AG08396 (cell line): ENCODE data around the gene CDK2AP2.
"Not testable (repeated sequence)": the region's sequence is repeated elsewhere in the genome, so short reads cannot be mapped to it uniquely, and the experiment has no call there.

Experiments
- DNase-seq: peaks from one replicate; pipeline ENCODE4 v3.0.0; 2012; ENCODE audit warnings: low spot score, mixed read lengths

CDK2AP2 gene

DNA sequence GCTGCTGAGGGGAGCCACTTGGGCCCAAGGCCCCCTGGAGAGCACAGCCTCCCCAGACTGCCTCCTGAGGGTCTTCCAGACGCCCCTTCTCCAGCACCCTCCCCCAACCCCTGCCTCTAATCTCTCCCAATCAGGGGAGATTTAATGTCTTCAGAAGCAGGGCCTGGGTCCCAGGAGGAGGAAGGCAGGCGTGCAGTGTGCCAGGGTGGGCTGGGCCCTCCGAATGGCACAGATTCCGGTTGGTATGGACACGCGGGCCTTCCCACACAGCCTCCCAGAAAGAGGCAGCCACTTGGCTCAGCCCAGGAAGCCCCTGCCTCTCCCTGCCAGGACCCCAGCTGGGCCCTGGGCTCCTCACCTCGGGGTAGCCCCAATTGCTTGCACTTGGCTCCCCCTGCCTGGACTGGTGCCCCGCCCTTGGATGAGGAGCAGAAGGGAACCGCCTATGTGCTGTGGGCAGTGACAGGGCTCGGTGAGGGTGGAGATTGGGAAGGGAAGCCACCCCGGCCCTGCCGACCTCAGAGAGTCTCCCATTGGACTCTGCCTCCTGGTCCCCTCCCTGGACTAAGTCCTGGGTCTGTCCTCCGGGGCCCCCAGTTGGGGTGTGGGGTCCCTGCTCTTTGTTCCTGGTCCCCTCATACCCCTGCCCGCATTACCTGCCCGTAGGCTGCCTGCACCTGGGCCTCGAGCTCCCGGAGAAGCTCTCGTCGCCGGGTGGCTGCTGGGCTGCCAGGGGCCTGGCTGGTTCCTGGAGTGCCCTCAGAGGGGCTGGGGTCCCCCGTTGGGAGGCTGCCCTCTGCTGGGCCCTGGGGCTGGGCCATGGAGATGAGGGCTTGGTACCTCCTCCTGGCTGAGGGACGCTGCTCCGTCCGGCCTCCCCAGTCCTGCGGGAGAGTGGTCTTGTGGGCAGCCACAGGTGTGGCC lies 15.9 kb upstream of the CDK2AP2 start:
- no peak for DNase-seq

DNA sequence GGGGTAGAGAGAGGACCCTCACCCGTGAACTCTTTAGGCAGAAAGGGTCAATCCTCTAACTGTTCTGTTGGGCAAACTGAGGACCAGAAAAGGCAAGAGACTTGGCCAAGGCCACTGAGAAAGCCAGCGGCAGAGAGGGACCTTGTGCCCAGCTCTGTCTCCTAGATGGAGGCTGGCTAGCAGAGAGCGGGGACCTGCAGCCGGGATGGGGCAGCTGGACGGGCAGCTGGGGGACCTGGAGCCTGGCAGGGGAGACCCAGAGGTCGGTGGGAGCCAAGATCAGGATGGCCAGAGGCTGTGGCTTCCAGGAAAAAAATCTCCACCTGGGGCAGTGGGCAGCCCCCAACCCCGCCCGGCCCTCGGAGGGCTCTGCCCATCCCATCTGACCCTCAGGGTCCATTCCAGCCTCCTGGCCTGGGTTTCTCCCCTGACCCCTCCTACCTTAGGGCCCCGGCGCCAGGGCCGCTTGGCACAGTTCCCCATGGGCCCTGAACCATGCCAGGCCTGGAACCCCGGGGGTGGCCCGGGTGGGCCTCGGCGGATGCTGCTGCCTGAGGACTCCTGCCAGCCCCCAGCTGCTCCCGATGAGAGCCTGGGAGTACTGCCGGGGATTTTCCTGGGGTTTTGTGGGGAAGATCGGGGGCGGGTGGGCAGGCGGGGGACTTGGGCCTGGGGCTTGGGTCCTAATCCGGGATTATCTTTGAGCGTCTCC lies 15.0 kb upstream of the CDK2AP2 start, which contains the start of gene CABP2:
Gene CABP2, minus strand, starts transcription at position 603 of the 712 bp plus-strand sequence. Its CDS starts 120 bp downstream, at position 483.
- no peak for DNase-seq

DNA sequence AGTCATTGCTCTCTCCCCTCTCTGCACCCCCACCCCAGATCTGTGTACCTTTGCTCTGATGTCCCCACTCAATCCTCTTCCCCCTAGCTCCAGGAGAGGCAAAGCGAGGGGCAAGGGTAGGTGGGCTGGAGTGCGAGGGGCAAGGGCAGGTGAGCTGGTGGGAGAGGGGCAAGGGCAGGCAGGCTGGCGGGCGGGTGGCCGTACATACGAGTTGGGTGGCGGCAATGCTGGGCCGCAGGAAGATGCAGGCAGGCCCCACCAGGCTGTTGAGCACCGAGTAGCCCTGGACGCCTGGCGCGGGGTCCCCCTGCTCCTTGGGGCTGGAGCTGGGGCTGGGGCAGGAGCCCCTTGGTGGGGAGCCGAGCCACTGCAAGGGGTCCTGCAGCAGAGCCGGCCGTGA lies 14.4 kb upstream of the CDK2AP2 start:
- no peak for DNase-seq

DNA sequence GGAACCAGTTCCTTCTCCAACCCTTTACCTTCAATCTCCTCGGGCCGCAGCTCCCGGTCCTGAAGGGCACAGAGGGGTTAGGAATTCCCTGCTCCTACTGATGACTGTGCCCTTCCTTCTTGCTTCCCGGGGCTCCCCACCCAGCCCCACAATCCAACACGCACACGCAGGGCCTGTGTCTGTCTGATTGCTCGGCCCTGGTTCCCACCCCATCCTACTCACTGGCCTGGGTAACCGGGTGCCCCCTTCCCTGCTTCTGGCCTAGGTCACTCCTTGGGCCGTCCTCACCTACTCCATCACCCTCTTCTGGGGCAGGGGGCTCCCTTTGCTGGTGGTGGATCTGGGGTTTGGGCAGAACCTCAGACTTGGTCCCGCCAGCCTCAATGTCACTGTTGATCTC lies 14.0 kb upstream of the CDK2AP2 start:
- no peak for DNase-seq

DNA sequence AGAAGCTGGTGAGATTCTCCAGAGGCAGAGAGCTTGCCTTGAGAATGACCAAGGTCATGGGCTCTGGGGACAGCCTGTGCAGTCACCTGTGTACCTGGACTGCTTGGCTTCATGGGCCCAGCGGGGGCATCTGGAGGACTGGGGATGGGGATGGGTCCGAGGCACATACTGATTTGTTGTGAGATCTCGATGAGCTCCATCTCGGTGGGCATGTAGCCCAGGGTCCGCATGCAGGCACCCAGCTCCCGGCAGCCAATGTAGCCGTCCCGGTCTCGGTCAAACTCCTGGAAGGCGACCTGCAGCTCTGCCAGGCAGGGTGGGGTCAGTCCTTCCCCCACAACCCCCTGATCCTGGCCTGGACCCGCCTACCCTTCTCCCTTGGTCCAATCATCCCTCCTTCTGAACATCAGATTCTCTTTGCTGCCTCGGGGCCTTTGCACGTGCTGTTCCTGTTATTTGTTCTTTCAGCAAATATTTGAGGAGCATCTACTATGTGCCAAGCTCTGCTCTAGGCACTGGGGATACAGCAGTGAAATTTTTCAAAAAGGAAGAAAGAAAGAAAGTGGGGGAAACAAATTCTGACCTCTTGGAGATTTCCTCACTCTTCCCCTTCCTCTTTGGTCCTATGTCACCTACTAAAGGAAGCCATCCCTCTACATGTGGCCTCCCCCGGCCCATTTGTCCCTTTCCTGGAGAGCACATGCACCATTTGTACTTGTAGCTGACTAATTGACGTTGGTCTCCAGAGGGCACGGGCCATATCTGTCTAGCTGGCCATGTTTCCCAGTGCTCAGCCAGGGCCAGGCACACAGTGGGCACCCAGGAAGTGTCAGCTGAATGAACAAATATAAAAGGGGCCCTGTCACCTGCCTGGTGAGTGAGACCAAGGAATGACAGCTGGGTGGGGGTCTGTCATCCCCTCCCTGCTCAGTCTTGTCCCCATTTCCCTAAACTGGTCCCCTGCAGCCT lies 13.2 kb upstream of the CDK2AP2 start:
- DNase-seq, result no peak

DNA sequence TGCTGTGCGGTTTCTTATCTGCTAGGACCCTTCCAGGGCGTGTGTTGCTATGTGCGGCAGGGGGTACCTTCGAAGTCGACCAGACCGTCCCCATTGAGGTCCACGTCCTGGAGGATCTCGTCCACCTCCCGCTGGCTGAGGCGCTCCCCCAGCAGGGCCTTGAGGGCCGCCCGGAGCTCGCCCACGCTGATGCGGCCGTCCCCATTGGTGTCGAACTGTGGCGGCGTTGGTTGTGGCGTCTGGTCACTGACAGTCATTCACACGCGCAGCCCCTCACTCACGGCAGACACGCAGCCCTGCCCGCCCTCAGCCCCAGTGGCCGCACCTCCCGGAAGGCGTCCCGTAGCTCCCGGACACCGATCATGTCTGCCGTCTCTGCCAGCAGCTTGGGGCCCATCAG lies 11.8 kb upstream of the CDK2AP2 start:
- DNase-seq, result no peak

DNA sequence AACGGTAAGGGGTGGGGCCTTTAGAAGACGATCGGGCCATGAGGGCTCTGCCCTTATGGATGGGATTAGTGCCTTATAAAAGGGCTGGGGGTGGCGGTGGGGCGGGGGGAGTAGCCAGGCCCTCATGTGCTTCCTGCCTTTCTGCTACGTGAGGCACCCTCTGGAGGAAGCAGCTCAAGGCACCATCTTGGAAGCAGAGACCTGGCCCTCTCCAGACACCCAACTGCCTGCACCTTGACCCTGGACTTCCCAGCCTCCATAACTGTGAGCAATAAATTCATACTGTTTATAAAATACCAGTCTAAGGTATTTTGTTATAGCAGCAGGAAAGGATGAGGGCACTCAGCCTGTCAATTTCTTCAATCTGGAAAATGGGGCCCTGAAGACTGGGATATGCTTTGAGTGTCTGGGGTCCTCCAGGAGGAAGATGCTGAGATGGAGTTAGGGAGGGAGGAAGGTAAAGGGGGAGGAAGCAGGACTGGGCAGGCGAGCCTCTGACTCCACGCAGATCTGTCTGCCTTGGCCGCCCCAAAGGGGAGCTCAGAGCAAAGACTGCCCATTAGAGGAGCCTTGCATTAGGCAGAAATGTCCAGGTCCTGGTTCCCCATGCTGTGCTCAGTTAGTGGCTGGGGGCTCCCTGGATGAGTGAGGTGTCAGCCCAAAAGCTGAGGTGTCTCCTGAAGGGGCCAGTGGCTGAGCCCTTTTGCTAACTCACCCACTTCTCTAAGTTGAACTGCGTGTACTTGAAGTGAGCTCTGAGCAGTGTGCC lies 10.0 kb upstream of the CDK2AP2 start:
- no peak for DNase-seq

DNA sequence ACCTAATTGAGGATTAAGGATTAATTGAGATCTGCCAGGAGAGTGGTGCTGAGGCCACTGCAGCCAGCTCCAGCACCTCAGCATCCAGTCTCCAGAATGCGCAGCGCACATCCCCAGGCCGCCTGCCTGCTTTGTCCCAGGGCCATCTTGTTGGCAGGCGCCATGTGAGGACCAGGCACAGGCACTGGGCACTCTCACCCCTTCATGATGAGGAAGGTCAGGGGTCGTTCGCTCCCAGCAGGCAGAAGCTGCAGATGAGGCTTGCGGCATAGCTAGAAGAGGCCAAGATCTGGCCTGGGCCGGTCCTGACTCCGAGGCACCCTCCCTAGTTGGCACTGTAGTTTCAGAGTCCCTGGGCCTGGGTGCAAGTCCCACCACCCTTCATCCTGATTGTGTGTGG lies 8.8 kb upstream of the CDK2AP2 start:
- no peak for DNase-seq

DNA sequence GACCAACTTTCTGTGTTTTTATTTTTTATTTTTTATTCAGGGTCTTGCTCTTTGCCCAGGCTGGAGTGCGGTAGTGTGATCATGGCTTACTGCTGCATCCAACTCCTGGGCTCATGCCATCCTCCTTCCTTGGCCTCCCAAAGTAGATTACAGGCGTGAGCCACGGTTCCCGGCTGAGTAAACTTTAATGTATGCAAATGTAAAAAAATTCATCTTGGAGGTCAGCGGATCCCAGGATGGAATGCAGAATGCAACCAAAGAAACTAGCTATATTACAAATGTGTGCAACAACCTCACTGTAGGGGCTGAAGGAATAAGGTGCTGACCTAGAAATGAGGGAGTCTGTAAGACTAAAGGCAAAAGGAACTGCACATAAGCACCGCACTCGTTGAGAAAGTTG lies 6.2 kb upstream of the CDK2AP2 start:
- DNase-seq, result no peak

DNA sequence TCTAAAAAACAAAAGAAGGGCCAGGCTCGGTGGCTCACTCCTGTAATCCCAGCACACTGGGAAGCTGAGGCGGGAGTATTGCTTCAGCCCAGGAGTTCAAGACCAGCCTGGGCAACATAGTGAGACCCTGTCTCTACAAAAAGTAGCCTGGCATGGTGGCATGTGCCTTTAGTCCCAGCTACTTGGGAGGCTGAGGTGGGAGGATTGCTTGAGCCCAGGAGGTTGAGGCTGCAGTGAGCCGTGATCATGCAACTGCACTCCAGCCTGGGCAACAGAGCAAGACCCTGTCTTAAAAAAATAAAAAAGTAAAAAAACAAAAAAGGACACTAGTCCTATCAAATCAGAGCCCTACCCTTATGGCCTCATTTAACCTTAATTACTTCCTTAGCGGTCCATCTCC lies 3.6 kb upstream of the CDK2AP2 start:
- not testable (repeated sequence) for DNase-seq

DNA sequence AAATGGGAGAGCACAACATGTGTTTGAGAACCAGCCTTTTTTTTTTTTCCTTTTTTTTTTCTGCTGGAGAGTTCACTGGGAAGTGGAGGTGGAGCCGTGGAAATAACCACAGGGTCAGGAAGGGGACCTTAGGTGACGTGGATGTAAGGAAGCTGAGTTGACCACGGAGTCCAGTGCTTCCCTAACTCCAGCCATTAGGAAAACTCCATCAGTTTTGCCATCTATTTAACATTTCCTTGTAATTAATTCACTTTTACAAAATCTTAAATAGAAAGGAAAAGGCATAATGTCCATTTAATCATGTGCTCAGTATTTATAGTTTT lies 2.0 kb upstream of the CDK2AP2 start:
- no peak for DNase-seq

DNA sequence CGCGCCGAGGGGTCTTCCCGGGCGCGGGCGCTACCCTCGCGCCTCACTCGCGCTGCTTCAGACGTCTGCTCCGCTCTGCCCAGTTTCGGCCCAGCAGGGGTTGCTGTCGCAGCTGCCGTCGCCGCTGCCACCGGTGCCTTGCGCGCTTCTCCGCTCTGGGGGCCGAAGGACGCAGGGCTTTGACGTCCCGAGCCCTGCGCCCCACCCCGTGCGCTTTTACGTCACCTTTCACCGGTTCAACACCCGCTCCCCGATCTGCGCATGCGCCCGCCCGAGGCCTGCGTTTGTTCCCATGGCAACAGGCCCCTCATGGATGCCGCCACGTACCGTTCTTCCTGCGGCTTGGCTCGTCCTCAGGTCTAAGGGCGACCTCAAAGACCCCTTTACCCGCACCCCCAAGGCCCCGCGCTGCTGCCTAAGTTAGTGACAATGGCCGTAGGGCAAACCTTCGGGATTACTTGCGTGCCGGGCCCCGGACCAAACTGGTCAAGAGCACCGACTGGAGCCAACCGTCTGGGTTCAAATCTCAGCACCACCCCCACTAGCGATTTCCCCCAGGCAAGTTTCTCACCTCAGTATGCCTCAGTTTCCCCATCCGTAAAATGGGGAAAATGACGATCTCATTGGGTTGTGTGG lies 642 bp upstream of the CDK2AP2 start:
- DNase-seq, result peak; percentile 99

DNA sequence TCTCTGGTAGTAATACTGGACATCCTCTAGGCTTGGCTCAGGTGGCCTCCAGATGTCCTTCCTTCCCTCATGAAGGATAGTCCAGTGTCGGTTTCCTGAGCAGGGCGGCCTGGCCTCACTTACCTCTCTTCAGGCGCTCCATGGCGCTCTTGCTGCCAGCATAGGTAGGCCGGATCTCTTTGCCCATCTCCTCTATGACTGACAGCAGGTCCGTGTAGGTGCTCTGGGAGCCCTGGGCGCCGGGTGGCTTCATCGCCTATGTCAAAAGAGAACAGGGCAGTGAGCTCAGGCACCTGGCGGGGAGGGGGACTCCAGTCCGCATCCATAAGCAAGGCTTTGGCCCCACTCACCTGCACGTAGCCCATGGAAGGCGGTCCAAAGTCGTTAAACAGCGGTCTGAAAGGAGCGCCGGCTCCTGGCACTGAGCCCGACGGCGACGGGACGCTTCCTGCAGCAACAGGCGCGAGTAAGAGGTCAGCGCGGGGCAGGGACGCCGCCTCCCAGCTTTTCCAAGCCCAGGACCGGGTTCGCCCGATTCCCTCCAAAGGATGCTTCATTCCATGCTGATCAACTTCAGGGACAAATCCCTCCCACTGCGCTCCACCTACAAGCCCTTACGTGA lies 609 bp downstream of the CDK2AP2 start:
- no peak for DNase-seq

DNA sequence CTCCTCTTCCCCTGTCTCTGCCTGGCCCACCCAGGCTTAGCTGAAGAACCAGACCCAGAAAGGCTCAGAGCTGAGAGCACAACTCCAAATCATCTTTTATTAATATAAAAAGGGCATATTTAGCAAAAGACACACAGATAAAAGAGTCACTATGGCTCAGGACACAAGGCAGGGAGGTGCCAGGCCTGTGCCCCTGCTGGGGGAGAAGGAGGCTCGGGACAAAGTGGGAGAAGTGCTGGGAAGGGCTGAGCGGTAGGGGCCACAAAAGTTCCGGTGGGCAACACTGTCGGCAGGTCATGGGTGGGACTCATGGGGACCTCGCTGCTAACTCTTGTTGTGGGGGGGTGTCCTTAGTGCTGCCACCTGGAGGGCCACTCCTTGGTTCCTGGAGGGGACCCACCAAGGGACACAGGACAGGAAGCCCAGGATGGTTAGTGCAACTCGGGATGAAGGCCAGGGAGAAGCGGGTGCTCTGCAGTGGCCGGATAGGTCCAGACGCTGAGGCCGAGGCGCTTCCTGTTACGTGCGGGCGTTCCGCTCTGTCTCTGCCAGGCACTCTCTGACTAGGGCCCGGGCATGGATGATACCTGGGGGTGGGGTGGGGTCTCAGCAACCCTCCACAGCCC lies 1.4 kb downstream of the CDK2AP2 start:
- no peak for DNase-seq

DNA sequence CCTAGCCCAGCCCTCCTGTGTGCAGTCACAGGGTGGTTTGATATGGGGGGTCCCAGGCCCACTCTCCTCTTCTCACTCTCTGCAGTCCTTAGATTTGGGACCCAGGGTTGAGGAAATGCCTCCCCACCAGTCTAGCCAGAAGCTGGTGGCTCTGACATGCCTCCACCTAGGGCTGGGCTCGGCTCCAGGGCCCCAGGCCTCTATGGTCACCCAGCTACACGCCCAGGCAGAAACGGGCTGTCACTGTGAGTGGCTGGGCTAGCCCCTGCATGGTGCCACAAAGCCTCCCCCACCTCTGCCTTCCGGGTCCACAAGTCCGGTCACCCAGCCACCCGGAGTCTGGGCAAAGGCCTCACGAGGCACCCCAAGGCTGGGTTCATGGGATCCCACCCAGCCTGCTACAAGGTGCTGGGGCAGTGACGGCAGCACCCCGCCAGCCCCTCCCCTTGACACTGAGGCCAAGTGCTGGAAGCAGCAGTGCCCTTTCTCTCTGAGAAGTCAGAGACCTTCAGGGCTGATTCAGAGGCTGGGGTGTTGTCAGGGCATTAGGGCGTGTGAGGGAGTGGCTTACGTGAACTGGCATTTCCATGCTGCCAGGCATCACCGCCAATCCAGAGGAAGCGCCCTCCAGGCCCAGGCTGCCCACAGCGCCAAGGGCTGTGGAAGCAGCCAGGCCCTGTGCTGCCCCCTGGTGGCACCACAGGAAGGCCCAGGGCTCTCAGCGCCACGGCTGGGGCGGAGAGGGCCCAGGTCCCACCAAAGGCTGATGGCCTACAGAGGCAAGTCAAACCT lies 2.2 kb downstream of the CDK2AP2 start:
- DNase-seq, result peak; percentile 96

DNA sequence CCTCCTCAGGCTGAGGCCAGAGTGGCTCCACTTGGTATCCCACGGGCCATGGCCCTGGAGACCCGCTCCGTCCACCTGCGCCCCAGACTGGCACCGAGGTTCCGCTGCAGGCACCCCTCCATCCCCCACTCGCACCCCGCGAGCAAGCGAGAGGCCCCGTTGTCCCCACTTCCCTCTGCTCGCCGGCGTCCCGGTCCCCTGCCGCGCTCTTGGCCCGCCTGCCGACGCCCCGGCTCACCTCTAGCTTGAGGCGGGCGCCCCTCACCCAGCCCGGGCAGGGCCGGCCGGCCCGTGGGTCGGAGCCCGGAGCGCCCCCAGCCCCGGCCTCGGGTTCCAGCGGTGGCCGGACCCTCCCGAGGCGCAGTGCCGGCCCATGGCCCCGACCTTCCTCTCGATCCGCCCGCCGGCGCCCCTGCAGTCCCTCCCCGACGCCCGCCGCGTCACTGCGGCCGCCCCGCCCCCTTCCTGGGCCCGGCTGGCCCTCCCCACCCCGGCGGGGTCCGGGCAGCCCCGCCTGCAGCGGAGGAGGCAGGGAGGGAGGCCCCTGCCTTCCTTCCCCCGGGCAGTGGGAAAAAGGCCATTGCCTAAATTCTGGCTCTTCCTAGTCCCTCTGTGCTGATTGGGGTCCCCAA lies 2.9 kb downstream of the CDK2AP2 start, which contains the start of gene PITPNM1:
Gene PITPNM1, minus strand, starts transcription at position 414 of the 632 bp plus-strand sequence. CDS start 1,183 bp downstream, outside the sequence.
- DNase-seq, result peak; percentile 80

DNA sequence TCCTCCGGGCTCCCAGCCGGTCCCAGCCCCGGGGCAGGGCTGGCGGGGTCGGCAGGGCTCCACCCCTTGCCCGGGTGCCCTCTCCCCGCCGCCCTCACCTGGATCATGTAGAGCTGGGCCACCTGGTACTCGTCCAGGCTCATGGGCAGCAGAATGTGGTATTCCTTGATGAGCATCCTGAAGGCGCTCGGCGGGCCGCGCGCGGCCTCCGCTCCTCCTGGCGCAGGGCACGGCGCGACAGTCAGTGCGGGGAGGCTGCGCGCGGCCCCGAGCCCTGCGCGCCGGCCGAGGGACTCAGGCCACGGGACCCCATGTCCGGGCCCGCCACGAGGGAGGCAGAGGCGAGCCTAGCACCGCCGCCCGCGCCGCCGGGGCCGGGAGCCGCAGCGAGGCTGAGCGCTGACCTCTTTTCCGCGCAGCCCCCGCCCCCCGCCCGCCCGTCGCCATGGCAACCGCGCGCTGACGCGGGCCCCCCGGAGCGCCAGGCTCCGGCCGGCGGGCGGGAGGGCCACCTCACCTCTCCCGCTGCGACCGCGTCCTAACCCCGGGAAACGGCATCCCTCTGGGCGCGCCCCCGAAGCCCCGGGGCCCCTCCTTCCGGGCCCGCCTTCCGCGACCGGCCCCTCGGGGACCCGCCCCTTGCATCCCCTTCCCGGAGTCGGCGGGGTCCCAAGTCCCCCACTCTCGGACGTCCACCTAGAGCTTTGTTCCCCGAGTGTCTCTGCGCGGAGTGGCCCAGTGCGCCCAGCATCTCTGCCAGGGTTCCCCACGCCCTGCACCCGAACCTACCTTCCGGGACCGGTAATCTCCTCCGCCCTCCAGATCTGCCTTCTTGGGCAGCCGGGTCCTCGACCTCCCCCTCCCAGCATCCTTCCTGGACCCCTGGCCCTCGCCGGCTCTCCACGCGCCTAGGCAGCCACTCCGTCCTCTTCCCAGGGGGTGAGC lies 3.7 kb downstream of the CDK2AP2 start:
- DNase-seq, result peak; percentile 81
